Liver (tissue), 9 donors: ENCODE measurements around the gene GPR107. TPM values are rescaled to one million over a fixed set of nuclear protein-coding genes. Genes with fewer than 3 reads are reported as not detected.

ENCODE experiments used
- DNase-seq: peaks from one replicate; pipeline ENCODE4 v3.0.0-alpha.2; 2017; ENCODE audit warnings: low spot score
- H3K27ac ChIP-seq, 2 donors: one replicate each; pipeline ENCODE4 v1.7.0; 2013; ENCODE audit warnings: inconsistent platforms in 2 of 2, low read length in 2 of 2, control low read depth in 1 of 2, low read depth in 1 of 2, mild to moderate bottlenecking in 1 of 2
- H3K27me3 ChIP-seq, 4 donors: one replicate each; pipeline versions ENCODE4 v1.6.1 to v1.7.0; 2013; ENCODE audit warnings: low read length in 3 of 4, inconsistent platforms in 1 of 4, mild to moderate bottlenecking in 1 of 4, moderate library complexity in 1 of 4; ENCODE audit not compliant: control insufficient read depth in 4 of 4, insufficient read depth in 4 of 4
- H3K36me3 ChIP-seq, 4 donors: one replicate each; pipeline versions ENCODE4 v1.6.1 to v1.7.0; 2013; ENCODE audit warnings: low read length in 3 of 4, mild to moderate bottlenecking in 3 of 4, low read depth in 1 of 4, moderate library complexity in 1 of 4; ENCODE audit not compliant: control insufficient read depth in 4 of 4, insufficient read depth in 3 of 4
- H3K4me1 ChIP-seq, 4 donors: one replicate each; pipeline versions ENCODE4 v1.6.1 to v1.7.0; 2013; ENCODE audit warnings: low read length in 3 of 4, mild to moderate bottlenecking in 3 of 4, moderate library complexity in 1 of 4; ENCODE audit not compliant: control insufficient read depth in 4 of 4, insufficient read depth in 4 of 4
- H3K4me3 ChIP-seq, 3 donors: one replicate each; pipeline versions ENCODE4 v1.6.1 to v1.7.0; 2013; ENCODE audit warnings: low read length in 3 of 3, control low read depth in 1 of 3, low read depth in 1 of 3, mild to moderate bottlenecking in 1 of 3
- H3K9ac ChIP-seq, 2 donors: one replicate each; pipeline ENCODE4 v1.7.0; 2013; ENCODE audit warnings: low read length in 2 of 2, mild to moderate bottlenecking in 2 of 2, moderate library complexity in 2 of 2, control low read depth in 1 of 2, low read depth in 1 of 2
- H3K9me3 ChIP-seq, 4 donors: one replicate each; pipeline versions ENCODE4 v1.6.1 to v1.7.0; 2013; ENCODE audit warnings: low read length in 3 of 4; ENCODE audit not compliant: control insufficient read depth in 4 of 4
- CTCF ChIP-seq: fragments of 150-350 bp; IDR thresholded peaks from 2 replicates; pipeline ENCODE4 v1.5.1; 2017; ENCODE audit warnings: improper control_type of control experiment, low read depth, low read length; ENCODE audit not compliant: missing input control
- EGR1 ChIP-seq, 2 donors: IDR thresholded peaks; 2 replicates each; pipeline ENCODE4 v1.6.1; 2016 to 2018; ENCODE audit warnings: antibody characterized with exemption in 2 of 2, low read depth in 2 of 2
- FOXA1 ChIP-seq: IDR thresholded peaks from 2 replicates; pipeline ENCODE4 v1.6.1; 2016; ENCODE audit warnings: antibody characterized with exemption
- HNF4A ChIP-seq, 2 donors: conservative IDR thresholded peaks; 2 replicates each; pipeline ENCODE4 v1.6.1; 2016; ENCODE audit warnings: antibody characterized with exemption in 2 of 2, mild to moderate bottlenecking in 2 of 2
- HNF4G ChIP-seq: IDR thresholded peaks from 2 replicates; pipeline ENCODE4 v1.6.1; 2016; ENCODE audit warnings: antibody characterized with exemption
- JUND ChIP-seq, 2 donors: IDR thresholded peaks; 2 replicates each; pipeline ENCODE4 v1.6.1; 2016; ENCODE audit warnings: antibody characterized with exemption in 2 of 2
- NR2F2 ChIP-seq: IDR thresholded peaks from 2 replicates; pipeline ENCODE4 v1.6.1; 2016; ENCODE audit warnings: antibody characterized with exemption
- RAD21 ChIP-seq, 2 donors: IDR thresholded peaks; 2 replicates each; pipeline ENCODE4 v1.6.1; 2016; ENCODE audit warnings: antibody characterized with exemption in 2 of 2, mild to moderate bottlenecking in 2 of 2
- REST ChIP-seq: IDR thresholded peaks from 2 replicates; pipeline ENCODE4 v1.6.1; 2016; ENCODE audit warnings: antibody characterized with exemption, mild to moderate bottlenecking
- RXRA ChIP-seq, 2 donors: IDR thresholded peaks; 2 replicates each; pipeline ENCODE4 v1.6.1; 2017 to 2018; ENCODE audit warnings: antibody characterized with exemption in 2 of 2, mild to moderate bottlenecking in 1 of 2
- SP1 ChIP-seq: IDR thresholded peaks from 2 replicates; pipeline ENCODE4 v1.6.1; 2018; ENCODE audit warnings: antibody characterized with exemption, mild to moderate bottlenecking
- TAF1 ChIP-seq: conservative IDR thresholded peaks from 2 replicates; pipeline ENCODE4 v1.6.1; 2016; ENCODE audit warnings: antibody characterized with exemption, mild to moderate bottlenecking
- YY1 ChIP-seq: IDR thresholded peaks from 2 replicates; pipeline ENCODE4 v1.6.1; 2016; ENCODE audit warnings: antibody characterized with exemption, mild to moderate bottlenecking
- WGBS: extraction: QIAGEN DNeasy Blood & Tissue Kit; methylation state at CpG from one replicate; pipeline ENCODE4 v1.1.7; 2013; 5-methylcytosine and 5-hydroxymethylcytosine counted together
- polyA plus RNA-seq, 2 donors: library from polyadenylated mRNA; stranded (reverse) in 1 of 2; unstranded in 1 of 2; fragments of 200-250 nt in 1 of 2; fragments of >200 nt in 1 of 2; fragmentation: Nextera tagmentation in 1 of 2; extraction: Ambion mirVana in 1 of 2; gene quantifications; one replicate each; pipeline versions ENCODE4 v1.2.1 to v1.2.3, GENCODE V29; 2013 to 2015
- total RNA-seq, 2 donors: library from RNA; depleted of rRNA; stranded (reverse); fragments of >200 nt; gene quantifications; one replicate each; pipeline ENCODE4 v1.2.3, GENCODE V29; 2014
- TF ChIP-seq, protein P1 (sequence below): IDR thresholded peaks from 2 replicates; pipeline ENCODE4 v1.6.1; 2016; ENCODE audit warnings: antibody characterized with exemption
- TF ChIP-seq, protein P2 (sequence below): IDR thresholded peaks from 2 replicates; pipeline ENCODE4 v1.6.1; 2016; ENCODE audit warnings: antibody characterized with exemption
- donor health status: healthy.
- donor health status: healthy.
- donor health status: healthy.
- donor health status: healthy.
- donor health status: healthy.

Gene GPR107
- total and polyA plus RNA-seq, 4 donors, result 3.8 to 17.2 (median 11.4) TPM

DNA sequence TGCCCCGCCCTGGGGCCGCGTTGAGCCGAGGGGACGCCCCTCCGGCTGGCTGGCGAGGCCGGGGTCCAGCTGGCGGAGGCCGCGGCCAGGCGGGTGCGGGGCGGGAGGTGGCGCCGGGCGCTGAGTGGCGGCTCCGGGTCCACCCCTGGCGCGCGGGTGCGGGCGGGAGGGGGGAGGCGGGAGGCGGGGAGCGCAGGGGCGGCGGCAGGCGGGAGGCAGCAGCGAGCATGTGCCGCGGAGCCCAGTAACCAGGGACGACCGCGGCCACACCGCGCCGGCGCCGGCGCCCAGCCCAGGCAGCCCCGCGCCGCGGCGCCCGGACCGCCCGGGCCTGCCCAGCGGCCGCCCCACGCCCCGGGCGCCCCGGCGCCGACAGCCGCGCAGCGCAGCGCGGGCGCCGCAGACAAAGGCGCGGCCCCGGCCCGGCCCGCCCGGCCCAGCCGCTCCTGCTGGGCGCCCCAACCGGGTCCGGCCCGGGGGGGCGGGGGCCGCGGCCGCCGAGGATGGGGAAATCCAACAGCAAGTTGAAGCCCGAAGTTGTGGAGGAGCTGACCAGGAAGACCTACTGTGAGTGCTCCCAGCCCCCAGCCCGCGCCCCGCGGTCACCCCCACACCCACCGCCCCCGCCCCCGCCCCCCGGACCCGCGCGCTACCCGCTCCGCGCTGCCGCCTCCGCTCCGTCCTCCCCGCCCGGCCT, 118.6 kb downstream of the GPR107 start, which contains the start of gene NCS1:
Gene NCS1 (plus strand): TSS at position 244 of the 697 bp plus-strand sequence. CDS start 260 bp downstream, at position 504.
- 1% methylated on average over 101 of the region's 101 CpGs for WGBS
- Histone ChIP-seq H3K4me1 (peaks cover 0 to 4% (median 2%) of the 10 kb centered on the region in 4 donors), H3K36me3 (no peaks in the 10 kb centered on the region), H3K9ac (no peak within 1 kb of the TSS), H3K27me3 (no peaks in the 10 kb centered on the region), H3K9me3 (no peaks in the 10 kb centered on the region), H3K27ac (peak within 1 kb of the TSS; percentile 39 to 51), H3K4me3 (peak within 1 kb of the TSS in 1 of 3 donors; percentile 69)
- TF ChIP-seq, protein P1, sequence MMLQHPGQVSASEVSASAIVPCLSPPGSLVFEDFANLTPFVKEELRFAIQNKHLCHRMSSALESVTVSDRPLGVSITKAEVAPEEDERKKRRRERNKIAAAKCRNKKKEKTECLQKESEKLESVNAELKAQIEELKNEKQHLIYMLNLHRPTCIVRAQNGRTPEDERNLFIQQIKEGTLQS, result no peak
- TF ChIP-seq, protein P2, sequence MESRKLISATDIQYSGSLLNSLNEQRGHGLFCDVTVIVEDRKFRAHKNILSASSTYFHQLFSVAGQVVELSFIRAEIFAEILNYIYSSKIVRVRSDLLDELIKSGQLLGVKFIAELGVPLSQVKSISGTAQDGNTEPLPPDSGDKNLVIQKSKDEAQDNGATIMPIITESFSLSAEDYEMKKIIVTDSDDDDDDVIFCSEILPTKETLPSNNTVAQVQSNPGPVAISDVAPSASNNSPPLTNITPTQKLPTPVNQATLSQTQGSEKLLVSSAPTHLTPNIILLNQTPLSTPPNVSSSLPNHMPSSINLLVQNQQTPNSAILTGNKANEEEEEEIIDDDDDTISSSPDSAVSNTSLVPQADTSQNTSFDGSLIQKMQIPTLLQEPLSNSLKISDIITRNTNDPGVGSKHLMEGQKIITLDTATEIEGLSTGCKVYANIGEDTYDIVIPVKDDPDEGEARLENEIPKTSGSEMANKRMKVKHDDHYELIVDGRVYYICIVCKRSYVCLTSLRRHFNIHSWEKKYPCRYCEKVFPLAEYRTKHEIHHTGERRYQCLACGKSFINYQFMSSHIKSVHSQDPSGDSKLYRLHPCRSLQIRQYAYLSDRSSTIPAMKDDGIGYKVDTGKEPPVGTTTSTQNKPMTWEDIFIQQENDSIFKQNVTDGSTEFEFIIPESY, result no peak
- TF ChIP-seq FOXA1 (no peak), SP1 (no peak)
- DNase-seq, result peak; percentile 73

DNA sequence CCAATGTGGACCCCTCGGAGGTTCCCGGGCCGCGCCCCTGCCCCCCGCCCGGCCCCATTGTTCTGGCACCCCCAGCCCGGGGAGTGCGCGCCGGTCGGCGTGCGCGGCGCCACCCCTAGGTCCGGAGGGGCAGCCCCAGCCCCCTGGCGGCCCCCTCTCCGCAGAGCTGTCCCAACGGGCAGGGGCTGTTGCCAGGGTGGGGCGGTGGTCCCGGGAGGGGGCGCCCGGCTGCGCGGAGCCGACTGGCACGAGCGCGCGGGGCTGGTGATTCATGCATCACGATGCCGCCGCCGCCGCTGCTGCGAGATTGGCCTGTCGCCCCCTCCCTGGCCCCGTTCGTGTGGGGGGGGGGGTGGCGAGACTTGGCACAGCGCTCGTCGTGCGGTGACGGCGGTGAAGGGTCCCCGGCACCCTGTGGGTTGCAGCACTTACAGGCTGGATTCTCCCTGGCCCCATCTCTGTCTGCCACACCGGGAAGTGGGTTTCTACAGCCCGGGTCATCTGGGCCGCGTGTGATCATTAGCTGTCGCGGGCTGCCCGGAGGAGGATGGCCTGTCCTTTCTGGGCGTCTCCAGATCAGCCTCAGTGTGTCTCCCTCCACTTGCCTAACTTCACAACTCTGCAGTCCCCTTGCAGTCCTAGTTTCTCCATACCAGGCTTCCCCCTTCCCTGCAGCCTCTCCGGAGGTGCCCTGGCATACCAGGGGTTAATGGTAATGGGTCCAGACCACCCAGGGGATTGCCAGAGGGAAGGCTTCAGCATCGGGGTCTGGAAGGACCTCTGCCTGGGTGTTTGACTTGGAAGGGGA, 119.4 kb downstream of the GPR107 start:
- DNase-seq, result no peak
- no peaks in the 10 kb centered on the region for H3K9me3 ChIP-seq
- H3K9ac ChIP-seq, result no peak overlapping the region
- H3K4me3 ChIP-seq, result peak overlapping the region in 1 of 3 donors; percentile 69
- no peak for TF ChIP-seq SP1
- TF ChIP-seq HNF4A (conservative IDR thresholded peaks at IDR 0.05), result no peak
- TF ChIP-seq REST, result no peak
- no peak for TF ChIP-seq RXRA (IDR thresholded peaks at IDR 0.05)
- TF ChIP-seq NR2F2, result no peak
- TF ChIP-seq JUND (IDR thresholded peaks at IDR 0.05), result no peak
- no peak for TF ChIP-seq HNF4G
- TF ChIP-seq, protein P1, result no peak
- no peak for TF ChIP-seq EGR1 (IDR thresholded peaks at IDR 0.05; ENCODE audit: low read depth in 2 of 2)
- TF ChIP-seq FOXA1, result no peak
- TF ChIP-seq CTCF, result no peak
- TF ChIP-seq RAD21 (IDR thresholded peaks at IDR 0.05), result no peak
- no peak for TF ChIP-seq YY1
- TF ChIP-seq TAF1, result no peak
- H3K36me3 ChIP-seq, result no peaks in the 10 kb centered on the region
- H3K27ac ChIP-seq, result peak overlapping the region; percentile 39 to 51
- H3K27me3 ChIP-seq, result no peaks in the 10 kb centered on the region
- H3K4me1 ChIP-seq, result peaks cover 0 to 4% (median 2%) of the 10 kb centered on the region in 4 donors
- 18% methylated on average over 57 of the region's 57 CpGs for WGBS
